ENCODE results near the gene VMP1. TPM values are rescaled to one million over a fixed set of nuclear protein-coding genes. Genes with fewer than 3 reads are reported as not detected.
A peak's percentile ranks its signal among the peaks of the same experiment; 100 is the strongest.

Gene VMP1
- total RNA-seq, 6 experiments from 2014 or later: 121 to 155 (median 149) TPM

GRCh38 chr17:59762049-59762823 lies 54.8 kb downstream of the VMP1 start:
- Mint-ChIP-seq H3K36me3 (ENCODE audit: low read depth) (peaks cover 30% of the 10 kb centered on the region), H3K27me3 (ENCODE audit: insufficient read depth) (no peaks in the 10 kb centered on the region), H3K9me3 (no peaks in the 10 kb centered on the region), H3K4me3 (peak overlapping the region; percentile 63), H3K4me1 (ENCODE audit: low read depth) (peaks cover 64% of the 10 kb centered on the region), H3K27ac (peak overlapping the region; percentile 86)
- DNase-seq: peak; percentile 62
- TF ChIP-seq CTCF (IDR thresholded peaks at IDR 0.05): no peak

GRCh38 chr17:59762824-59763374 lies 55.4 kb downstream of the VMP1 start:
- no peaks in the 10 kb centered on the region for H3K27me3 Mint-ChIP-seq (ENCODE audit: insufficient read depth)
- DNase-seq: no peak
- TF ChIP-seq CTCF (IDR thresholded peaks at IDR 0.05): no peak
- H3K36me3 Mint-ChIP-seq (ENCODE audit: low read depth): peaks cover 29% of the 10 kb centered on the region
- peak overlapping the region; percentile 80 for H3K27ac Mint-ChIP-seq
- peaks cover 58% of the 10 kb centered on the region for H3K4me1 Mint-ChIP-seq (ENCODE audit: low read depth)
- no peaks in the 10 kb centered on the region for H3K9me3 Mint-ChIP-seq
- H3K4me3 Mint-ChIP-seq: peak overlapping the region; percentile 47

- H3K4me1 Mint-ChIP-seq (ENCODE audit: low read depth): peaks cover 52% of the 10 kb centered on the region
- no peak for TF ChIP-seq CTCF (IDR thresholded peaks at IDR 0.05)
- peaks cover 31% of the 10 kb centered on the region for H3K36me3 Mint-ChIP-seq (ENCODE audit: low read depth)
- peak overlapping the region; percentile 20; the same call in 1 of the 2 replicates for H3K4me3 Mint-ChIP-seq
- DNase-seq: peak; percentile 57
- H3K27me3 Mint-ChIP-seq (ENCODE audit: insufficient read depth): no peaks in the 10 kb centered on the region
- H3K9me3 Mint-ChIP-seq: no peaks in the 10 kb centered on the region
- peak overlapping the region; percentile 68 for H3K27ac Mint-ChIP-seq
Observed at GRCh38 chr17:59763861-59764260, 56.4 kb downstream of the VMP1 start.

GRCh38 chr17:59764292-59764741 lies 56.9 kb downstream of the VMP1 start:
- H3K4me1 Mint-ChIP-seq (ENCODE audit: low read depth): peaks cover 54% of the 10 kb centered on the region
- no peak for DNase-seq
- no peaks in the 10 kb centered on the region for H3K27me3 Mint-ChIP-seq (ENCODE audit: insufficient read depth)
- H3K4me3 Mint-ChIP-seq: peak overlapping the region; percentile 20; the same call in 1 of the 2 replicates
- H3K36me3 Mint-ChIP-seq (ENCODE audit: low read depth): peaks cover 28% of the 10 kb centered on the region
- peak overlapping the region; percentile 68 for H3K27ac Mint-ChIP-seq
- H3K9me3 Mint-ChIP-seq: no peaks in the 10 kb centered on the region
- no peak for TF ChIP-seq CTCF (IDR thresholded peaks at IDR 0.05)

- Mint-ChIP-seq H3K36me3 (ENCODE audit: low read depth) (peaks cover 21% of the 10 kb centered on the region), H3K4me1 (ENCODE audit: low read depth) (peaks cover 57% of the 10 kb centered on the region), H3K27me3 (ENCODE audit: insufficient read depth) (no peaks in the 10 kb centered on the region), H3K9me3 (no peaks in the 10 kb centered on the region), H3K27ac (peak overlapping the region; percentile 46; the same call in 1 of the 2 replicates), H3K4me3 (no peak overlapping the region)
- no peak for DNase-seq
- no peak for TF ChIP-seq CTCF (IDR thresholded peaks at IDR 0.05)
Observed at GRCh38 chr17:59765038-59765437, 57.6 kb downstream of the VMP1 start.

Measured in HFFc6 (cell line).